DMS53 (cell line): ENCODE measurements around the gene PHF21B.

Source experiments
- DNase-seq: peaks from one replicate; lab custom pipeline; 2025; lab: John Stamatoyannopoulos, UW

PHF21B gene

DNA sequence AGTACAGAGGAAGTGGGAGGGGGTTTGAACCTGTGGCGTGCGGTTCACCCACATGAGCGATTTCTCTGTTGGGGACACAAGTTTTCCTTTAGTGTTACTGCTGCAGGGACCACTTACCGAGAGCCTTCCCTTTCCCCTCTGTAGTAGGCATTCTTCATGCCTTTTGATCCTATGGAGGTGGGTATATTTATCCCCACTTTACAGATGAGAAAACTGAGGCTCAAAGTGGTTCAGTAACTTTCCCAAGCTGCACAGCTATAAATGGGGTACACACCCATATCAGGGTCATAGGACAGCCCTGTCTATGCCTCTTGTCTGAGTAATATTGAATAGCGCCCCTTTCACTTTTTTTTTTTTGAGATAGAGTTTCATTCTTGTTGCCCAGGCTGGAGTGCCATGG lies 3.3 kb upstream of the PHF21B start:
- no peak for DNase-seq

- DNase-seq: peak; percentile 23
Observed at GRCh38 chr22:45010532-45010900, 711 bp upstream of the PHF21B start.

GRCh38 chr22:45008751-45009605 lies 827 bp downstream of the PHF21B start:
- peak; percentile 62 for DNase-seq

GRCh38 chr22:45008186-45008681 lies 1.6 kb downstream of the PHF21B start:
- peak; percentile 56 for DNase-seq

- DNase-seq: no peak
Observed at GRCh38 chr22:45007391-45008185, 2.2 kb downstream of the PHF21B start.

DNA sequence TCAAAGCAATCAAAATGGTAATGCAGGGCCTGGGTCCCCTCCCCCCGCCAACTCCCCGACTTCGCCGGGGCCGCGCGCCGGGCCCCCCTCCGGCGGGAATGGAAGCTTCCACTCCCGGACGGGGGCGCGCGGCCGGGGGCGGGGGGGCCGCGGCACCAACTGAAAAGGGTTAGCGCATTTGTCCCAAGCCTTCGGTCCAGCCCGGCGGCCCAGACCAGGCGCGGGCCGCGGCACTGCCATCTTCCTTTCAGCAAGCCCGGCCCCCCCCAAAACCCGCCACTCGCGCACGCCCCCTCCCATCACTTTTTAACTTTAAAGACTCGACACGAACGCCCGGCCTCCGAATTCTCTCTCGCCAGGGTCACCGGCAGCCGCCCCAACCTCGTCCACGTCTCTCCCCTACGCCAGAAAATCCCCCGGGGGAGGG lies 2.8 kb downstream of the PHF21B start:
- no peak for DNase-seq

- no peak for DNase-seq
Observed at GRCh38 chr22:45006111-45006963, 3.5 kb downstream of the PHF21B start.

DNA sequence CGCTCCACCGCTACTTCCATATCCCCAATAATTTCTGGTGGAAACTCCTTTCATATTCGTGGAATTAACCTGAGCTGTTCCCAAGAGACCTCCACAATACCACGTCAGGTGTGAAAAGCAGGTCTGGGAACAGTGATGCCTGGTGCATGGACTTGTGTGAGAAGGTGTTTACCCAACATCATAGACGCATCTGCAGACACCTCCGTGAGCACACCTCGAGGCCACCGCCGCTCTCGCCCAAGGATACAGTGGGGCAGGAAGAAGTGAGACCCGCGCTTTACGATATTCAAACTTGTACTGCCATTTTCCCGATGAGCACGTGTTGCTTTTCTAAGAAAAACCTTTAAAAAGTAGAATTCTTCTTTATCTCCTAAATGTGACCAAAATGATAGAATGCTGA lies 8.2 kb downstream of the PHF21B start:
- DNase-seq: no peak

DNA sequence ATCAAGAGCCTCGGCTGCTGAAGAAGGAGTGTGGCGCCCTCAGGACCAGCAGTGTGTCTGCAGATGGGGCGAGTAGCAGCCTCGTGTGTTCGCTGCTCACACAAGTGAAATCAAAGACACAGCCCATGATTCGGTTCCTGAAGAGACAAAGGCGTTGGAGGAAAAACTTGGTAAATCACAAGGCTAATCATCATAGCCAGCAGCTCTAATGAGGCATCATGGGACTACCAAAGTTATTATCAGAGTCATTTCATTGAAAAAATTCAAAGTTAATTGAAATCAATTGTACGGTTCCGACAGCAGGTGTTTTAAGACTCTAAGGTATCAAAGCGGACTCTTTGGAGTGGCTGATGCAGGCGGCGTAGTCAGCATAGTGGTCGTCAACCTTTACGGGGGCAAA lies 9.5 kb downstream of the PHF21B start:
- no peak for DNase-seq

- no peak for DNase-seq
Observed at GRCh38 chr22:44999687-45000086, 10.1 kb downstream of the PHF21B start.

DNA sequence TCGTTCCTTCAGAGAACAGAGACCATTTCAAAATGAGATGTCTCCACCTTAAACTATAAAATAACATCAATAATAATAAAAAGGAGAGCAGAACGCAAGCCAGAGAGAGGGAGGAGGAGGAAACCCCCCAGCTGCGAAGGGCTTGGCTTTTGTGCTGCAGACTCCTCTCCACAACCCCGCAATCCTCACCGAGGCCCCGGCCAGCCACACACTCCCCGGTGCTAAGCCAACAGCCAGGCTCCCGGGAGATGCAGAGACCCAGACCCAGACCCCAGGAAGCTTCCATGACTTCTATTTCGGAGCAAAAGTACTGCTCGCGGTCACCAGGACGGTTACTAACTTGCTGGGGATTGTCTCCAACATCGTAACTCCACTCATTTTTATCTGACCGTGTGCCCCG lies 10.6 kb downstream of the PHF21B start:
- DNase-seq: no peak

DNA sequence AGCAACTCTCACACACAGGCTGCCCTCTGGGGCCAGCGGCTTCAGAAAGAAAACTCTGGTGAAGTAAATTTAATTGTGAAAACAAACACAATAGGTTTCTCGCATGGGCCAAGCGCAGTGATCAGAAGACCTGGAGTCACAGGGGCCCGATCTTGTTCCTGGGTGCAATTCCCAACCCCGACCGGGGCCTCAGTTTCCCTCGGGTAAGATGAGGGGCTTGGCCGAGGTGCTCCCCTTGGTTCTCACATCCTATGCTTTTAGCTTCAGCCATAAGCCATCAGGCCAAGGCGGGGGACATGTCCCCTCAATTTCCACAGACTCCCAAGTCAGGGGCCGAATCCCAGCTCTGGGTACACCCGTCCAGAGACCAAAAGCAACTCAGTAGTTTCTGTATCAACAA lies 11.5 kb downstream of the PHF21B start:
- DNase-seq: no peak

DNA sequence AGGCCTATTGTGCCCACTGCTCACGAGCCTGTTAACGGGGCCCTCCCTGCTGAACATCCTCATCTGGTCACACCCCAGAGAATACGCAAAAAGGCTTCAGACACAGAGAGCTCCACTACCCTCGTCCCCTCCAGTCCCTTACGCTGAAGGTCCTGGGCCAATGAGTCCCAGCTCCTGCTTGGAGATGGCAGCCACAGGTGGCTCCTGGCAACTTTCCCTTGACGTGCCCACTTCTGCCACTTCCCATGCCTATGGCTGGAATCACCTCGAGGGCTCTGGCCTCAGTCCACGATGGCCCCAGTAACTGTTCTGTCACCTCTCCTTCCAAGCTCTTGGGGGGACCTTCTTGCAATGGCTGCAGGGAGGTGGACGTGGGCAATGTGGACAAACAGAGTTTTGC lies 12.7 kb downstream of the PHF21B start:
- no peak for DNase-seq

DNA sequence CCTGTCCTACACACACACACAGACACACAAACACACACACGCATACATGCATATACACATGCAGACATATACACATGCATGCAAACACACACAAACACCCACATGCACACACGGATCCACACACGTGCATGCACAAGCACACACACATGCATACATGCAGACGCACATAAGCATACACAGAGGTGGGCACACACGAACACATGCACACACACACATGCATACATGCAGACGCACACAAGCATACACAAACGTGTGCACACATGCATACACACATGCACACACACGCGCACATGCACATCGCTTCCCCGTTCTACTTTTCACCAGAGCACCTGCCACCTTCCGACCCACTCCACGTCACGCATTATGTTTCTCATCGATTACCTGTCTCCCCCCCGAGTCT lies 13.2 kb downstream of the PHF21B start:
- no peak for DNase-seq

DNA sequence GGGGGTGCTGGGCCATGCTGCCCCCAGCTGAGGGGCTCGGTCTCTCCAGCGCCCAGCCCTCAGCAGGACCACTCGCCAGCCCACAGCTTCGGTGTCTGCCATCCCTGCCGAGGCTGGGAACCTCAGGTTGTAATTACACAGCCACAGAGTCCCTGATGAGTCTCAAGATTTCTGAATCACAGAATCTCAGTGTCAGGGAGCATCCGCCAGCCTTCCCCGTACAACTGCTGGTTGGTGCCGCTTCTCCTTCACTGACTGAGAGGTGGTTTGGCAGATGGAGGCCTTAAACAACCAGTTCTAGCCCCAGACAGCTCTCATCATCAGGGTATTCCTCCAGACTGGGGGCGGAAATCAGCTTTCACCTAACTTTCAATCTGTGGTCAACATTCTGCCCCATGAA lies 13.7 kb downstream of the PHF21B start:
- DNase-seq: no peak

DNA sequence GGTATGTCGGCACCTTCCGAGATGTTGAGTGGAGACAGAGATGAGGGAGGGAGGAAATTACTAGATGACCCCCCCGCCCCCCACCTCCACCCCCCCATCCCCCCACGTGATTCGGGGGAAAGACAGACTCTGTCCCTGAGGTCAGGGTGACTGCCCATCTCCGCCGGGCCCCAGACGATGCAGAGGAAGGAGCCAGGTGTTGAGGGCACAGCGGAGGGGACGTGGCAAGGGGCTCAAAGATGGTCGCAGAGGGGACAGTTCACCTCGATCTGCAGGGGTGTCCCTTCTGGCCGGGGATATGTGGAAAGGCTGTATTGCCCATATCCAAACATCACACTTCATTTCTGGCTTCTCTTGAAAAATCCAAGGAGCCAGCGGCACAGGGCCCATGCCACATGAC lies 14.1 kb downstream of the PHF21B start:
- DNase-seq: no peak

DNA sequence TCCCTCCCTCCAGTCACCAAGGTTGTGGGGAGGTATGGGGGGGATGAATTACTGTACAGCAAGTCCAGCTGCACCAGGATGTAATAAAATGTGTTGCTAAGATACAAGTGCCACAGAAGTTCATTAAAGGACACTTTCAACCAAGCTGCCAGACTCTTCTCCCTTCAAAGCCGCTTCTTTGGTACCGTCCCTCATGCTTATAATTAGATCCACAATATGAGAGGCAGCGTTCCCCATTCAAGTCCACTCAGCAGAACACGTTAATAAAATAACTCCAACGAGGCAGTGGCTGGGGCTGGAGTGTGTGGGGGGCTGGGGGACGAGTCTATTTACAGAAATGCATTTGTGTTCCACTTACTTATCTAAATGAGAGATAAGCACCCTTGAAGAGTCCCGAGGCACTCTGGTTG lies 14.7 kb downstream of the PHF21B start:
- no peak for DNase-seq

DNA sequence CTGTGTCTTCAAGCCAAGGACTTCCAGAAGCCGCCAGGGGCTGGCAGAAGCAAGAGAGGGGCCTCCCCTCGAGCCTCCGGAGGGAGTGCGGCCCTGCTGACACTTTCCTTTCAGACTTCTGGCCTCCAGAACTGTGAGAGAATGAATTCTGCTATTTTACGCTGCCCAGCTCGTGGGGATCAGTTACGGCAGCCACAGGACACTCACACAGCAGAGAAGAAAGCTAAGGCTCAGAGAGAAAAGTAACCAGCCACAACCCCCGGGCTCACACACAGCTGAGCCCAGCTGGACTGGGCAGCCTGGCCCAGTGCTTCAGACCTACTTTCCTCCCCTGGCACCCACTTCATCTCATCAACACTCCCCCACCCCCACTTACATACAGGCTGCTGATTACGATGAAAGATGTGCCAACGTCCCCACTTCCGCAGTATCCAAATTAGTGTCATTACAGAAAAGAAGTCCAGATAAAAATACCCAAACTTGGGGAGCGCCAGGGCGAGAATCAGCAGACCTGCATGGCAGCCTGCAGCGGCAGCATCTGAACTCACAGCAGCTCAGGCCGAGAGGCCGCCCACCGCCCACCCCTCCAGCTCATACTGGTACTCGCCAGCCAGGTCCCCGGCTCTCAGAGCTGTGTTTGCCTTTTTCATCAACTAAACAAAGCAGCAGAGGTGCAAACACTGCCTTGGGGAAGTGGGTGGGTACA lies 15.3 kb downstream of the PHF21B start:
- peak; percentile 13 for DNase-seq

DNA sequence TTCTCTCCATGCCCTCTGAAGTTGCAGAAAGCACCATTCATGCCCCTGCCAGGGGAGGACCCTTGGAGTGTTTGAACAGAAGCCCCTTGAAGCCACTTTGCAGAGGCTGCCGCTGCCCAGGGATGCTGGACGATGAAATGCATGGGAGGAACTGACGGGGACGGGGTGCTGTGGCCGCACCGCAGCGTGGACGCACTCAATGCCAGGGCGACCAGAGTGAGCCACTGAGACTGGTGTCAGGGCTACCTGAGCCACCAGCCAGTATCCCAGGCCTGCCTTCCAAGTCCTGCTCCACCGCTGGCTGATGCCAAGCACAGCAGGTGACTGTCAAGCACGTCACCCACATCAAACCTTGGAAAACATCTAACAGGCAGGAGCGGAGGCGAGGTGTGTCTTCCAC lies 17.6 kb downstream of the PHF21B start:
- no peak for DNase-seq

DNA sequence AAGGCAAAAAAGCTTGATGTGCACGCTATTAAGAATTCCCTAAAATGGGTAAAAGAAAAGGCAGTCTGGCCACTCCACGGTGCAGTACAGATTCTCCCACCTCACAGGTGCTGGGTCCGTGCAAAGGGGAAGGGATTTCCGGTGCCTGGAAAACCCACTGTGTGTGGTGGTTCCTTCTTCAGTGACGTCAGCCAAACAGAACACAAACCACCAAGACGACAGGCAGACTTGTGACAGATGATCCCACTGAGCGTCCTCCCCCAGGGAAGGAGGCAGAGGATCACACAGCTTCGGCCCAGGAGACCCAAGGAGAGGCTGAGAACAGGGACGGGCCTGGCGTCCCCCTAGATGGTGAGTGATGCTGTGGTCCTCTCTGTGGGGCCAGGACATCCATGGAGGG lies 18.6 kb downstream of the PHF21B start:
- DNase-seq: no peak

DNA sequence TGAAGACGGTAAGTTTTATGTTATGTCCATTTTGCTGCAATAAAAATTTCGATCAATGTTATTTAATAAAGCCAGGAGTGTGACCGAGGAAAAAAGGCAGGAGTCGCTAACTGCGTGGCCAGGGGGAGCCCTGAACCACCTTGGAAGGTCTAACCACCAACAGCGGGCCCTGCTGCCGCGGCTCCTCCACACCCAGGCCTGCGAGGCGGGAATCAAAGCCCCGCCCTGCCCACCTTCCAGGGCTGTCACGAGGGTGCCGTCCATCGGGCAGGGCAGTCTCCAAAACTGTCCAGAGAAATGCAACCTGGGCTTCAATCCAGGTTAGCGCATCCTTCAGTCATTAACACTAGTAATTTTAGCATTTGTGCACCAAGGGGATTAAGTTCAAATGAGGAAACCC lies 19.0 kb downstream of the PHF21B start:
- no peak for DNase-seq

DNA sequence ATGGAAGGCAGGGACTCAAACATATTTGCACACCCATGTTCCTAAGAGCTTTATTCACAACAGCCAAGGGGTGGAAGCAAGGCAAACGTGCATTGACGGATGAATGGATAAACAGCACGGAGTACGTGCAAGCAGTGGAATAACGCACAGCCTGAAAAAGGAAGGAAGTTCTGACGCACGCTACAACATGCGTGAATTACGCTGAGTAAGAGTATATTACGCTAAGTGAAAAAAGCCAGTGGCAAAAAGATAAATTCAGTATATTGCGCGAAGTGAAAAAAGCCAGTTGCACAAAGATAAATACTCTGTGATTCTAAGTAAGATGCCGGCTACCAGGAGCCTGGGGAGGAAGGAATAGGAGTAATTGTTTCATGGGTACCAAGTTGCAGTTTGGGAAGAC lies 19.5 kb downstream of the PHF21B start:
- DNase-seq: no peak
